ENCODE measurements around the gene COL10A1. TPM values are rescaled to one million over a fixed set of nuclear protein-coding genes. Genes with fewer than 3 reads are reported as not detected.

Gene COL10A1
- polyA plus RNA-seq, 4 donors: 0.30 to 0.55 (median 0.36) TPM

GRCh38 chr6:116088946-116089345 is 37.0 kb downstream of the COL10A1 start:
- DNase-seq (ENCODE audit: low read depth in 4 of 4, low spot score in 3 of 4): no peak

DNA sequence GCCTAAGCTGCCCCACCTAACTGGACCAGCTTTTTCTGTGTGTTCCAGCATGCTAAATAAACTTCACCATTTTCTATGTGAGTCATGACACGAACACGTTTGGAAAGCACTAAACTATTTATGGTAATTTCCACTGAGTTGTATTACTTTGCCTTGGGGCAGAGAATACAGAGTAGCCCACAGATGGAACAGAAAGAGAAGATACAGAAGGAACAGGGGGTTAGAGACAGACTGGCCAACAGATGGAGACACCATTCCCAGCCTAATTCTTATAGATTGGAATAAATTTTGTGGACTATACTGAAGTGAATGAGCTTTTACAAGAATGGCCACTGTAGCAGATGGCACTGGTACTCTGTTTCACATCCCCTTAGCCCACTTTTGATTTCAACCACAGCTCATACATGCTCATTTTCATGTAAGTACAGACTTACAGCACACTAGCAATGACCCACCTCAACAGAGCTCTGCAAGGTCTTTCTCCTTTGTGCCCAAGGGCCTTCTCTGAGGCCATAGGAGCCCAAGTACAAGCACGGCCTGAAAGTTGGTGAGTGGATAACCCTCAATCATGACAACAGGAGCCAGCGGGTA is 38.4 kb downstream of the COL10A1 start:
- no peak for DNase-seq (ENCODE audit: low read depth in 4 of 4, low spot score in 3 of 4)

DNA sequence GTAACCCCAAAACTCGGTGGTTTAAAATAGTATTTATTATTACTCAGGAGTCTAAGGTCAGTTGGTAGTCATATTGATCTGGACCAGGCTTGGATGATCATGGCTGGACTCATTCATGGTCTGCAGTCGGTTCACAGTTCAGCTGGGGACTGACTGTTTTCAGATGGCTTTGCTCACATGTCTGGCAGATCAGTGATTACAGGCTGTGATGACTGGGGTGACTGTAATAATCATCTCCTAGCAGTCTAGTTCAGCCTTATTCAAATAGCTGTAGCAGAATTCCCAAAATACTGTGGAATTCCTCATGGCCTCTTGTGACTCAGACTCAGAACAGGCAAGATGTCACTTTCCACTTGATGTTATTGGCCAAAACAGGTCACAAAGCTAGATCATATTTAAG is 41.6 kb downstream of the COL10A1 start:
- no peak for DNase-seq (ENCODE audit: low read depth in 4 of 4, low spot score in 3 of 4)

GRCh38 chr6:116083052-116083451 is 42.9 kb downstream of the COL10A1 start:
- DNase-seq (ENCODE audit: low read depth in 4 of 4, low spot score in 3 of 4): no peak

- no peak for DNase-seq (ENCODE audit: low read depth in 4 of 4, low spot score in 3 of 4)
These were observed 47.0 kb downstream of the COL10A1 start for GRCh38 chr6:116078945-116079344.

DNA sequence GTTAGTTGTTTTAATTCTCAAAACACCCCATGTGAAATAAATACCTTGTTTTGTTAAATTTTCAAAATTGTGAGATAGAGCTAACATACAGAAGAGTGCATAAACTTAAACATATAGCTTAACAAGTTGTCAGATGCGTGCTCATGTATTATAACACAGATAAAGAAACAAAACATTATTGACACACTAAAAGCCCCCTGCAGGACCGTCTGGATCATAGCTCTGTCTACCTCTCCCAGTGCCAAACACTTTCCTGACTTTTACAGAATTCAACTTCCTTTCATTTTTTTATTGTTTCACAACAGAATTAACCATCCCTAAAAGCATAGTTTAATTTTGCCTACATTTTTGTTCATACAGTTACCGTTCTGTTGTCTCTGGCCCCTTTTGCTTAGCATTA is 47.4 kb downstream of the COL10A1 start:
- no peak for DNase-seq (ENCODE audit: low read depth in 4 of 4, low spot score in 3 of 4)

GRCh38 chr6:116074732-116075390 is 51.1 kb downstream of the COL10A1 start:
- DNase-seq (ENCODE audit: low read depth in 4 of 4, low spot score in 3 of 4): no peak

- DNase-seq (ENCODE audit: low read depth in 4 of 4, low spot score in 3 of 4): no peak
These were observed 52.0 kb downstream of the COL10A1 start for GRCh38 chr6:116073765-116074440.

DNA sequence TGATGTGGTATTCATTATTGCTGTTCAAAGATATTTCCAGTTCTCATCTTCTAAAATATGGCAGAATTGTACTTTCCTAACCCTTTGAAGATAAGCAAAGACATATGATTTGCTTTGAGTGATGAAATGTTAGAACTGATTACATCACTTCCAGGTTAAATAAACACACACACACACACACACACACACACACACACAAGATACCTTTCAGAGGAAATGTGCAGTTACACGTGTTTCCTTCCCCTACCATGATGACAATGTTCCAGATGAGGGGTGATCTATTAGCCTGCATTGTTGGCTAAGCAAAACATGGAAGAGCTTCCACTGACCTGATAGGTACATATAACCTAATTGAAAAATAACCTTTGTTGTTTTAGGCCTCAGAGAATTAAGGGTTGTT is 53.6 kb downstream of the COL10A1 start:
- DNase-seq (ENCODE audit: low read depth in 4 of 4, low spot score in 3 of 4): no peak

DNA sequence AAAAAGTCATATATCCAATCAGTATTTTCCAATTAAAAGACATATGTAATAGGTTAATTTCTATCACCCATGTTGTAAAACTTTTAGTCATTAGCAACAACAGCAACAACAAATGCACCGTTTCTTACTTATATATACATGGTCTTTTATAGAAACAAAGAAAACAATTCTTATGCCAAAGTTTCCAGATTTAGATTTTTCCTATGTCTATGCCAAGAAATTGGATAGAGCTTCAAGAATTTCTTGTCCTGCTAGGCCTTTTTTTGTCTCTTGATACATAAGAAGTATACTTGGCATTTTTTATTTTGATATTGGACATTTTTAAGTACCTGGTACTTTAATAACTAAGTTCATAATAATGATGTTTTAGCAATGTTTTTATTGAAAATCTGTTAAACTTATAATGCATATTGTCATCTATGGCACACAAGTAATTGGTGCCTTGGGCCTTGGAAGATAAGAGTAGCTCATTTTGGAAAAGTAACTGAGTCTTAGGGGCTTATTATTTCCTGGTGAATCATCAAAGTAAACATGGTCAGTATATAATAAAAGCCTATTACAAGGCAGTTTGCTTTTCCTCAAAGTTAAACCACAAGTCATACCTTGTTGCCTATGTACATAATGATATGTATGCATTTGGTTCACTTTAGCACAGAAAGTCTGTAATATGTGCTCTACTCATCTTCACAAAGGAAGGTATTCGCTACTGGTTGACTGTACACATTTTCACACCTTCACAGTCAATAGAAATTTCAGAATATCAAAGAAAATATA is 55.1 kb downstream of the COL10A1 start:
- DNase-seq (ENCODE audit: low read depth in 4 of 4, low spot score in 3 of 4): no peak

DNA sequence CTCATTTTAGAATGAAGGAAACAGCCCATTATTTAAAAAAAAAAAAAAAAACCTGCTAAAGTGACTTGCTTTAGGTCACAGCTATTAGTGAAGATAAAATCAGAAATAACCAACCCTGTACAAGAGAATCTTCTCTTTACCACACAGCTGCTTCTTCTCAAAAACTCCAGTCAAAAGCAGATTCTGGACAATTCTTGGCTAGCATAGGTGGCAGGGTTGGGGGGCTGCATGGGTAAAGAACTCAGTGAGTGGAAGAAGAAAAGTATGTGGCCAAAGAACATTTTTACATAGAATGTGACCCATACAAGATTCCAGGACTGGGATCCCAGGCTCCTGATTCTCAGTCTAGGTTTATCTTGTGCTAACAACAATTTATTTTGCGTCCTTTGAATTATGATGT is 55.8 kb downstream of the COL10A1 start:
- DNase-seq (ENCODE audit: low read depth in 4 of 4, low spot score in 3 of 4): no peak

Other genes with a start within 250 kb of the COL10A1 start
- 1 to 10 TPM; 4.3 to 6.7 (median 5.8) TPM for gene FRK, start 65.2 kb downstream of the COL10A1 start, polyA plus RNA-seq (ENCODE audit: insufficient read length in 4 of 4)
- 10 to 100 TPM; 45.3 to 50.0 (median 48.2) TPM for gene NT5DC1, start 25.3 kb downstream of the COL10A1 start, polyA plus RNA-seq (ENCODE audit: insufficient read length in 4 of 4)
- gene TSPYL4, start 127.9 kb upstream of the COL10A1 start, polyA plus RNA-seq (ENCODE audit: insufficient read length in 4 of 4): 10 to 100 TPM; 58.9 to 63.6 (median 61.2) TPM
- 100 to 1,000 TPM in 3 of 4 donors, 10 to 100 TPM in 1; 98.8 to 106 (median 103) TPM for gene TSPYL1, start 153.8 kb upstream of the COL10A1 start, polyA plus RNA-seq (ENCODE audit: insufficient read length in 4 of 4)
- gene DSE, start 244.8 kb upstream of the COL10A1 start, polyA plus RNA-seq (ENCODE audit: insufficient read length in 4 of 4): 10 to 100 TPM; 37.1 to 46.7 (median 43.2) TPM